ENCODE results near the gene RECQL. TPM values are rescaled to one million over a fixed set of nuclear protein-coding genes. Genes with fewer than 3 reads are reported as not detected.

Gene RECQL
- total and polyA plus RNA-seq, 2 of the 8 experiments (the other 6 are each of a cell fraction or from before 2014, with no cell fraction given): 8.1 to 40.3 TPM

DNA sequence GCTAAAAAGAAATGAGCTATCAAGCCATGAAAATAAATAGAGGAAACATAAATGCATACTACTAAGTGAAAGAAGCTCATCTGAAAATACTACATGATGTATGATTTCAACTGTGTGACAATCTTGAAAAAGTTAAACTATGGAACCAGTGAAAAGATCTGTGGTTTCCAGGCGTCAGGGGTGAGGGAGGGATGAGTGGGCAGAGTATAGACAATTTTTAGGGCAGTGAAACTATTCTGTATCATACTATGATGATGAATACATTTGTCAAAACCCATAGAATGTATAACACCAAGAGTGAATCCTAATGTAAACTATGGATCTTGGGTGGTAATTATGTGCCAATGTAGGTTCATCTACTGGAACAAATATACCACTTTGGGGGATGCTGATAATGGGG lies 46.0 kb upstream of the RECQL start (continued):
- TF ChIP-seq, protein P1, sequence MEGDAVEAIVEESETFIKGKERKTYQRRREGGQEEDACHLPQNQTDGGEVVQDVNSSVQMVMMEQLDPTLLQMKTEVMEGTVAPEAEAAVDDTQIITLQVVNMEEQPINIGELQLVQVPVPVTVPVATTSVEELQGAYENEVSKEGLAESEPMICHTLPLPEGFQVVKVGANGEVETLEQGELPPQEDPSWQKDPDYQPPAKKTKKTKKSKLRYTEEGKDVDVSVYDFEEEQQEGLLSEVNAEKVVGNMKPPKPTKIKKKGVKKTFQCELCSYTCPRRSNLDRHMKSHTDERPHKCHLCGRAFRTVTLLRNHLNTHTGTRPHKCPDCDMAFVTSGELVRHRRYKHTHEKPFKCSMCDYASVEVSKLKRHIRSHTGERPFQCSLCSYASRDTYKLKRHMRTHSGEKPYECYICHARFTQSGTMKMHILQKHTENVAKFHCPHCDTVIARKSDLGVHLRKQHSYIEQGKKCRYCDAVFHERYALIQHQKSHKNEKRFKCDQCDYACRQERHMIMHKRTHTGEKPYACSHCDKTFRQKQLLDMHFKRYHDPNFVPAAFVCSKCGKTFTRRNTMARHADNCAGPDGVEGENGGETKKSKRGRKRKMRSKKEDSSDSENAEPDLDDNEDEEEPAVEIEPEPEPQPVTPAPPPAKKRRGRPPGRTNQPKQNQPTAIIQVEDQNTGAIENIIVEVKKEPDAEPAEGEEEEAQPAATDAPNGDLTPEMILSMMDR (IDR thresholded peaks at IDR 0.05; ENCODE audit: control extremely low read depth in 1 of 3, insufficient read depth in 1 of 3, low read depth in 1 of 3, low read length in 3 of 3): no peak
- TF ChIP-seq BACH1 (IDR thresholded peaks at IDR 0.05; ENCODE audit: low read length): no peak
- no peak for TF ChIP-seq HDAC2 (IDR thresholded peaks at IDR 0.05; ENCODE audit: borderline replicate concordance in 1 of 2, low read depth in 2 of 2, low read length in 2 of 2)
- TF ChIP-seq GABPA (IDR thresholded peaks at IDR 0.05; ENCODE audit: borderline replicate concordance, insufficient read depth, low read length): no peak
- TF ChIP-seq SUZ12 (IDR thresholded peaks at IDR 0.05; ENCODE audit: low read length): no peak
- TF ChIP-seq BRCA1 (IDR thresholded peaks at IDR 0.05; ENCODE audit: low read depth, low read length): no peak
- no peak for TF ChIP-seq NANOG (IDR thresholded peaks at IDR 0.05; ENCODE audit: insufficient read depth, low read depth, low read length, poor library complexity, severe bottlenecking)

Data from H1 (cell line).